Thyroid gland (tissue), 4 donors: Measurements from ENCODE around the gene PCDHB12.
"Not testable (repeated sequence)": the region's sequence is repeated elsewhere in the genome, so short reads cannot be mapped to it uniquely, and the experiment has no call there.

Experiments
- CTCF ChIP-seq, 6 experiments: fragments of 200-600 bp in 3 of 6; fragments of 450-650 bp in 3 of 6; sonication (generic) in 3 of 6; IDR thresholded peaks; one replicate each; pipeline ENCODE4 v1.5.1; 2016 to 2019; ENCODE audit warnings: antibody characterized with exemption in 6 of 6, mild to moderate bottlenecking in 2 of 6, inconsistent platforms in 1 of 6, moderate library complexity in 1 of 6
- POLR2A ChIP-seq, 2 donors: fragments of 450-650 bp; IDR thresholded peaks; one replicate each; pipeline ENCODE4 v1.6.1; 2017; ENCODE audit warnings: antibody characterized with exemption in 2 of 2, mild to moderate bottlenecking in 2 of 2, moderate library complexity in 1 of 2

- not testable (repeated sequence) for TF ChIP-seq POLR2A, CTCF (IDR thresholded peaks at IDR 0.05)
Measured at GRCh38 chr5:141194332-141194731, 14.2 kb upstream of the PCDHB12 start.
